Measurements from ENCODE around the gene MYH9.

DNA sequence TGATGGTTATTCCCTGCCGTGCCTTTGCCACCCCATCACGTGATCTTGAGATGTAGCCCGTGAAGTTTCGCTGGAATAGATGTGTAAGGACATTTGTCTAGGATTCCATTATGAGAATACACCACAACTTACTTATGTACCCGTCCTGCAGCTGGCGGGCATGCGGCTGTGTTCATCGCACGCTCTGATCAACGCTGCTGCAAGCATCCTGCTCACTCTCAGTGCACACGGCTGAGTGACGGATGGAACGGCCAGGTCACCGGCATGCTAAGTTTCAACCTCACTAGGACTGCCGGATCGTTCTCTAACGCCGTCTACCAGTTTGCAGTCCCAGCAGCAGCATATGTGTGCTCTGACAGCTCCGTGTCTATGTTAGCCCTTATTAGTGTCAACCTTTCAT lies 90.2 kb downstream of the MYH9 start:
- no peak for TF ChIP-seq REST (IDR thresholded peaks at IDR 0.05; ENCODE audit: low read depth, low read length)
- TF ChIP-seq RXRA (IDR thresholded peaks at IDR 0.05; ENCODE audit: borderline replicate concordance, low read depth) = no peak
- TF ChIP-seq EP300 (IDR thresholded peaks at IDR 0.05; ENCODE audit: borderline replicate concordance in 1 of 2, low read depth in 1 of 2, low read length in 1 of 2) = no peak
- TF ChIP-seq ZBTB33 (IDR thresholded peaks at IDR 0.05; ENCODE audit: borderline replicate concordance, low read depth) = no peak
- no peak for TF ChIP-seq YY1 (IDR thresholded peaks at IDR 0.05; ENCODE audit: low read depth)
- TF ChIP-seq POLR2AphosphoS5 (IDR thresholded peaks at IDR 0.05; ENCODE audit: low read depth, low read length) = no peak
- no peak for TF ChIP-seq TAF1 (IDR thresholded peaks at IDR 0.05; ENCODE audit: borderline replicate concordance, low read depth, low read length)
- TF ChIP-seq CTCF (IDR thresholded peaks at IDR 0.05) = no peak
- TF ChIP-seq, protein P1, sequence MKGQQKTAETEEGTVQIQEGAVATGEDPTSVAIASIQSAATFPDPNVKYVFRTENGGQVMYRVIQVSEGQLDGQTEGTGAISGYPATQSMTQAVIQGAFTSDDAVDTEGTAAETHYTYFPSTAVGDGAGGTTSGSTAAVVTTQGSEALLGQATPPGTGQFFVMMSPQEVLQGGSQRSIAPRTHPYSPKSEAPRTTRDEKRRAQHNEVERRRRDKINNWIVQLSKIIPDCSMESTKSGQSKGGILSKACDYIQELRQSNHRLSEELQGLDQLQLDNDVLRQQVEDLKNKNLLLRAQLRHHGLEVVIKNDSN (IDR thresholded peaks at IDR 0.05; ENCODE audit: borderline replicate concordance, low read depth) = no peak
- no peak for TF ChIP-seq RFX5 (IDR thresholded peaks at IDR 0.05; ENCODE audit: low read length)

Data from SK-N-SH (cell line).